Measurements from ENCODE around the gene CMPK2.

DNA sequence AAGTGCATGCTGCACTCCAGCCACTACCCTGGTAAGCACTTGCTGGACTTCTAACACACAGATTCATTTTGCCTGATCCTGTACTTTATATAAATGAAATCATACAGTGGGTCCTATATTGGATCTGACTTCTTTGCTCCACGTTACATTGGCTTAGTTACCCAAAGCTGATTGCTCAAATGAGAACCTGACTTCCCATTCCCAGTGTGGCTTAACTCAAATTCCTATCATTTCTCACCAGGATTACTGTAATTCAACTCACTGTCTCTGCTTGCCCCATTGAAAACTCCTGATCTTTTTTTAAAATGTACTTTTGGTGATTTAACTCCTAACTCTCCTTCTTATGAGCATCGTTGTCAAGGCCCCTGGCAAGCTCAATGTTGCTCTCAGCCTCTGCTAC, 13.3 kb upstream of the CMPK2 start:
- TF ChIP-seq, protein P1, sequence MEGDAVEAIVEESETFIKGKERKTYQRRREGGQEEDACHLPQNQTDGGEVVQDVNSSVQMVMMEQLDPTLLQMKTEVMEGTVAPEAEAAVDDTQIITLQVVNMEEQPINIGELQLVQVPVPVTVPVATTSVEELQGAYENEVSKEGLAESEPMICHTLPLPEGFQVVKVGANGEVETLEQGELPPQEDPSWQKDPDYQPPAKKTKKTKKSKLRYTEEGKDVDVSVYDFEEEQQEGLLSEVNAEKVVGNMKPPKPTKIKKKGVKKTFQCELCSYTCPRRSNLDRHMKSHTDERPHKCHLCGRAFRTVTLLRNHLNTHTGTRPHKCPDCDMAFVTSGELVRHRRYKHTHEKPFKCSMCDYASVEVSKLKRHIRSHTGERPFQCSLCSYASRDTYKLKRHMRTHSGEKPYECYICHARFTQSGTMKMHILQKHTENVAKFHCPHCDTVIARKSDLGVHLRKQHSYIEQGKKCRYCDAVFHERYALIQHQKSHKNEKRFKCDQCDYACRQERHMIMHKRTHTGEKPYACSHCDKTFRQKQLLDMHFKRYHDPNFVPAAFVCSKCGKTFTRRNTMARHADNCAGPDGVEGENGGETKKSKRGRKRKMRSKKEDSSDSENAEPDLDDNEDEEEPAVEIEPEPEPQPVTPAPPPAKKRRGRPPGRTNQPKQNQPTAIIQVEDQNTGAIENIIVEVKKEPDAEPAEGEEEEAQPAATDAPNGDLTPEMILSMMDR (IDR thresholded peaks at IDR 0.05; ENCODE audit: low read depth, low read length, missing input control), result no peak
- no peak for TF ChIP-seq RAD21 (IDR thresholded peaks at IDR 0.05)
- no peak for TF ChIP-seq YY1 (IDR thresholded peaks at IDR 0.05)
- no peak for TF ChIP-seq FOXA1 (IDR thresholded peaks at IDR 0.05)
- TF ChIP-seq, protein P2, sequence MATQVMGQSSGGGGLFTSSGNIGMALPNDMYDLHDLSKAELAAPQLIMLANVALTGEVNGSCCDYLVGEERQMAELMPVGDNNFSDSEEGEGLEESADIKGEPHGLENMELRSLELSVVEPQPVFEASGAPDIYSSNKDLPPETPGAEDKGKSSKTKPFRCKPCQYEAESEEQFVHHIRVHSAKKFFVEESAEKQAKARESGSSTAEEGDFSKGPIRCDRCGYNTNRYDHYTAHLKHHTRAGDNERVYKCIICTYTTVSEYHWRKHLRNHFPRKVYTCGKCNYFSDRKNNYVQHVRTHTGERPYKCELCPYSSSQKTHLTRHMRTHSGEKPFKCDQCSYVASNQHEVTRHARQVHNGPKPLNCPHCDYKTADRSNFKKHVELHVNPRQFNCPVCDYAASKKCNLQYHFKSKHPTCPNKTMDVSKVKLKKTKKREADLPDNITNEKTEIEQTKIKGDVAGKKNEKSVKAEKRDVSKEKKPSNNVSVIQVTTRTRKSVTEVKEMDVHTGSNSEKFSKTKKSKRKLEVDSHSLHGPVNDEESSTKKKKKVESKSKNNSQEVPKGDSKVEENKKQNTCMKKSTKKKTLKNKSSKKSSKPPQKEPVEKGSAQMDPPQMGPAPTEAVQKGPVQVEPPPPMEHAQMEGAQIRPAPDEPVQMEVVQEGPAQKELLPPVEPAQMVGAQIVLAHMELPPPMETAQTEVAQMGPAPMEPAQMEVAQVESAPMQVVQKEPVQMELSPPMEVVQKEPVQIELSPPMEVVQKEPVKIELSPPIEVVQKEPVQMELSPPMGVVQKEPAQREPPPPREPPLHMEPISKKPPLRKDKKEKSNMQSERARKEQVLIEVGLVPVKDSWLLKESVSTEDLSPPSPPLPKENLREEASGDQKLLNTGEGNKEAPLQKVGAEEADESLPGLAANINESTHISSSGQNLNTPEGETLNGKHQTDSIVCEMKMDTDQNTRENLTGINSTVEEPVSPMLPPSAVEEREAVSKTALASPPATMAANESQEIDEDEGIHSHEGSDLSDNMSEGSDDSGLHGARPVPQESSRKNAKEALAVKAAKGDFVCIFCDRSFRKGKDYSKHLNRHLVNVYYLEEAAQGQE (IDR thresholded peaks at IDR 0.05), result no peak

All from liver (tissue), 3 donors.